Neural cell (in vitro differentiated cells): ENCODE measurements around the gene WDR77.

Experiments
- POLR2AphosphoS5 ChIP-seq: IDR thresholded peaks from 2 replicates; pipeline ENCODE4 v1.6.1; 2012
- TF ChIP-seq, protein P1 (sequence below): fragments of 450-650 bp; IDR thresholded peaks from 2 replicates; pipeline ENCODE4 v1.5.1; 2014; ENCODE audit warnings: antibody characterized with exemption, mild to moderate bottlenecking, moderate library complexity; ENCODE audit not compliant: poor library complexity, severe bottlenecking

DNA sequence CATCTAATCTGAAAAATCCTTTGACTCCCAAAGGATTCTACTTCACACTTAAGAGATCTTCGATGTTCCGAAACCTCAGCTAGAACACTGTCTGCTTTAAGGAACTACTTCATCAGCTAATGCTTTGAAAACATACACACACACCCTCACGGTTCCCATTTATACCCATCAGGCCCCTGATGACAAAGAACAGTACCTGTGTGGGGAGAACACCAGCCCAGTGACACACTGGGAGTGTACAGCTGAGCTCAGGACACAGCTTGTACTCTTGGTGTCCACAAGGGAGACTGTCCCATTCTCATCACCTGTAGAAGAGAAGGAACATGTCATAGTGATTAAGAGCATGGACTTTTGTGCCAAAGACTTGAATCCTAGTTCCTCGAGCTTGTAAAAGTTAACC lies 6.6 kb downstream of the WDR77 start:
- no peak for TF ChIP-seq POLR2AphosphoS5
- TF ChIP-seq, protein P1, sequence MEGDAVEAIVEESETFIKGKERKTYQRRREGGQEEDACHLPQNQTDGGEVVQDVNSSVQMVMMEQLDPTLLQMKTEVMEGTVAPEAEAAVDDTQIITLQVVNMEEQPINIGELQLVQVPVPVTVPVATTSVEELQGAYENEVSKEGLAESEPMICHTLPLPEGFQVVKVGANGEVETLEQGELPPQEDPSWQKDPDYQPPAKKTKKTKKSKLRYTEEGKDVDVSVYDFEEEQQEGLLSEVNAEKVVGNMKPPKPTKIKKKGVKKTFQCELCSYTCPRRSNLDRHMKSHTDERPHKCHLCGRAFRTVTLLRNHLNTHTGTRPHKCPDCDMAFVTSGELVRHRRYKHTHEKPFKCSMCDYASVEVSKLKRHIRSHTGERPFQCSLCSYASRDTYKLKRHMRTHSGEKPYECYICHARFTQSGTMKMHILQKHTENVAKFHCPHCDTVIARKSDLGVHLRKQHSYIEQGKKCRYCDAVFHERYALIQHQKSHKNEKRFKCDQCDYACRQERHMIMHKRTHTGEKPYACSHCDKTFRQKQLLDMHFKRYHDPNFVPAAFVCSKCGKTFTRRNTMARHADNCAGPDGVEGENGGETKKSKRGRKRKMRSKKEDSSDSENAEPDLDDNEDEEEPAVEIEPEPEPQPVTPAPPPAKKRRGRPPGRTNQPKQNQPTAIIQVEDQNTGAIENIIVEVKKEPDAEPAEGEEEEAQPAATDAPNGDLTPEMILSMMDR, result no peak
